Motor neuron (in vitro differentiated cells): ENCODE results near the gene DNAJC30. TPM values are rescaled to one million over a fixed set of nuclear protein-coding genes. Genes with fewer than 3 reads are reported as not detected.

Experiments
- ATAC-seq, 8 experiments: fragments of 200-7000 bp; cut with Tn5 transposase; replicated peaks in 6 of 8; 2 replicates each; pipeline ENCODE4 v1.8.0; 2021; ENCODE audit warnings: mild to moderate bottlenecking in 8 of 8, moderate library complexity in 8 of 8
- H3K27ac ChIP-seq, 2 donors: fragments of 250-450 bp; sonication (Bioruptor Pico); 2 replicates each; pipeline ENCODE4 v1.9.0; 2021; ENCODE audit warnings: antibody characterized with exemption in 2 of 2, mild to moderate bottlenecking in 2 of 2, moderate library complexity in 1 of 2
- H3K4me1 ChIP-seq, 2 donors: fragments of 250-450 bp; sonication (Bioruptor Pico); replicated peaks in 1 of 2; 2 replicates each; pipeline ENCODE4 v1.6.1; 2021; ENCODE audit warnings: antibody characterized with exemption in 2 of 2, mild to moderate bottlenecking in 2 of 2, moderate library complexity in 1 of 2
- H3K4me3 ChIP-seq, 5 donors: fragments of 250-450 bp; sonication (Bioruptor Pico); 2 replicates each; pipeline ENCODE4 v1.9.0; 2021; ENCODE audit warnings: antibody characterized with exemption in 5 of 5, mild to moderate bottlenecking in 5 of 5, moderate library complexity in 4 of 5
- WGBS, 10 experiments: fragments of 450-650 bp; shearing (Covaris generic); methylation state at CpG; one replicate each; pipeline ENCODE4 v1.0.0; 2022; 5-methylcytosine and 5-hydroxymethylcytosine counted together
- in situ Hi-C, 9 experiments: fragments of 400-800 bp; cut with MboI; loops; one replicate each; pipeline ENCODE4 v1.15.0; 2021; ENCODE audit warnings: low sequenced_read_pairs in 9 of 9, low pct_unique_long_range_greater_than_20kb in 2 of 9; ENCODE audit not compliant: unreplicated experiment in 9 of 9
- total RNA-seq, 8 experiments: library from RNA; unstranded; fragments of 300-600 nt; gene quantifications; 2 replicates each; pipeline versions ENCODE4 v1.2.3 to v1.2.4, GENCODE V29; 2022

DNAJC30 gene
- total RNA-seq, 8 experiments from 2014 or later: 5.1 to 13.9 (median 7.8) TPM

DNA sequence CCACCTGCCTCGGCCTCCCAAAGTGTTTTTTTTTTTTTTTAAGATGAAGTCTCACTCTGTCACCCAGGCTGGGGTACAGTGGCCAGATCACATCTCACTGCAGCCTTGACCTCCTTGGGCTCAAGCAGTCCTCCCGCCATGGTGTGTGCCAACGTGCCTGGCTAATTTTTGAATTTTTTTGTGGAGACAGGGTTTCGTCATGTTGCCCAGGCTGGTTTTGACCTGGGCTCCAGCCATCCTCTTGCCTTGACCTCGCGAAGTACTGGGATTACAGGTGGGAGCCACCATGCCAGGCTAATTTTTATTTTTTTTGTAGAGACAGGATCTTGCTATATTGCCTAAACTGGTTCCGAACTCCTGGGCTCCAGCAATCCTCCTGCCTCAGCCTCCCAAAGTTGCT is 49.9 kb downstream of the DNAJC30 start:
- in situ Hi-C loops: loop anchor here in 1 of 9 experiments (25.0 kb wide), 1 partner anchor 96 kb away; no protein-coding TSS in a partner anchor
- Histone ChIP-seq H3K4me1 (no peaks in the 10 kb centered on the region), H3K4me3 (no peak overlapping the region), H3K27ac (no peak overlapping the region)
- ATAC-seq: no peak
- 48 to 90% (median 76%) methylated on average over 2 to 6 of the region's 7 CpGs; no CpG with 5 or more reads in 2 of the 10 experiments for WGBS, 10 experiments

DNA sequence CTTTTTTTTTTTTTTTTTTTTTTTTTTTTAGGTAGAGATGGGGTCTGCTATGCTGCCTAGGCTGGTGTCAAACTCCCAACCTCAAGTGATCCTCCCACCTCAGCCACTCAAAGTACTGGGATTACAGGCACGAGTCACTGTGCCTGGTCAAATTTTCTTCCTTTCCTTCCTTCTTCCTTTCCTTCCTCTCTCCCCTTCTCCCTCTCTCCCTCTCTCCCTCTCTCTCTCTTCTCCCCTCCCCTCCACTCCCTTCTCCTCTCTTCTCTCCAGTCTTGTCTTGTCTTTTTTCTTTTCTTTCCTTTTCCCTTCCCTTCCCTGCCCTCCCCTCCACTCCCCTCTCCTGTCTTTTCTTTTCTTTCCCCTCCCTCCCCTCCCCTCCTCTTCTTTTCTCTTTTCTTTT is 51.7 kb downstream of the DNAJC30 start:
- no peaks in the 10 kb centered on the region for H3K4me1 ChIP-seq
- H3K27ac ChIP-seq: no peak overlapping the region
- ATAC-seq: no peak
- in situ Hi-C loops: loop anchor here in 1 of 9 experiments (25.0 kb wide), 1 partner anchor 94 kb away; no protein-coding TSS in a partner anchor
- 14 to 33% (median 20%) methylated on average over 1 of the region's 1 CpG; no CpG with 5 or more reads in 7 of the 10 experiments for WGBS, 10 experiments
- no peak overlapping the region for H3K4me3 ChIP-seq

Other genes with a start within 250 kb of the DNAJC30 start
- gene FZD9, start 249.7 kb downstream of the DNAJC30 start, total RNA-seq: 10 to 100 TPM in 2 of 8 experiments, 1 to 10 TPM in 4, under 1 TPM in 2; 0.38 to 15.2 (median 6.2) TPM
- 10 to 100 TPM; 44.7 to 98.2 (median 53.2) TPM for gene BAZ1B, start 161.2 kb downstream of the DNAJC30 start, total RNA-seq
- 10 to 100 TPM; 17.6 to 35.8 (median 32.1) TPM for gene BCL7B, start 125.8 kb downstream of the DNAJC30 start, total RNA-seq
- gene TBL2, start 104.9 kb downstream of the DNAJC30 start, total RNA-seq: 10 to 100 TPM; 34.7 to 52.4 (median 38.1) TPM
- gene MLXIPL, start 58.9 kb downstream of the DNAJC30 start, total RNA-seq: 10 to 100 TPM in 1 of 8 experiments, 1 to 10 TPM in 2, under 1 TPM in 5; 0.50 to 13.1 (median 0.92) TPM
- 10 to 100 TPM in 5 of 8 experiments, 1 to 10 TPM in 2, under 1 TPM in 1; 0.71 to 27.7 (median 13.8) TPM for gene VPS37D, start 15.6 kb downstream of the DNAJC30 start, total RNA-seq
- gene BUD23, start 144 bp upstream of the DNAJC30 start, total RNA-seq: 10 to 100 TPM; 31.6 to 85.7 (median 49.2) TPM
- gene STX1A, start 36.2 kb upstream of the DNAJC30 start, total RNA-seq: 10 to 100 TPM in 7 of 8 experiments, 1 to 10 TPM in 1; 7.1 to 50.5 (median 17.0) TPM
- gene ABHD11, start 55.3 kb upstream of the DNAJC30 start, total RNA-seq: 10 to 100 TPM in 6 of 8 experiments, 1 to 10 TPM in 2; 6.4 to 22.0 (median 13.3) TPM
- 1 to 10 TPM in 4 of 8 experiments, under 1 TPM in 3, not detected in 1; 0.21 to 3.9 (median 1.3) TPM for gene CLDN3, start 86.8 kb upstream of the DNAJC30 start, total RNA-seq
- 1 to 10 TPM in 6 of 8 experiments, under 1 TPM in 2; 0.17 to 2.7 (median 1.3) TPM for gene CLDN4, start 147.5 kb upstream of the DNAJC30 start, total RNA-seq
- 1 to 10 TPM in 4 of 8 experiments, under 1 TPM in 4; 0.29 to 6.8 (median 0.87) TPM for gene METTL27, start 159.1 kb upstream of the DNAJC30 start, total RNA-seq
- not detected for gene TMEM270, start 177.7 kb upstream of the DNAJC30 start, total RNA-seq